ENCODE results near the gene CHIC2. TPM values are rescaled to one million over a fixed set of nuclear protein-coding genes. Genes with fewer than 3 reads are reported as not detected.
A peak's percentile ranks its signal among the peaks of the same experiment; 100 is the strongest.

Gene CHIC2
- total and polyA plus RNA-seq, 2 of the 8 experiments (the other 6 are each of a cell fraction or from before 2014, with no cell fraction given), result 4.5 to 10.9 TPM

GRCh38 chr4:54090804-54091623 is 26.6 kb upstream of the CHIC2 start:
- no peak overlapping the region for H3K27ac ChIP-seq (ENCODE audit: low read depth, low read length)
- no peak overlapping the region for H3K4ac ChIP-seq (replicated peaks; ENCODE audit: insufficient read length, low read depth, low read length)
- no peak overlapping the region for H3K23ac ChIP-seq (ENCODE audit: insufficient read length)
- H4K20me1 ChIP-seq (replicated peaks in 1 of 2; ENCODE audit: control insufficient read depth in 1 of 2, insufficient read depth in 2 of 2, low read length in 2 of 2), result peaks cover 6 to 10% of the 10 kb centered on the region in 2 experiments
- peak overlapping the region; percentile 1; the same call in 1 of the 2 replicates for H2AK5ac ChIP-seq (ENCODE audit: low read depth, low read length)
- no peaks in the 10 kb centered on the region for H3K36me3 ChIP-seq (ENCODE audit: control insufficient read depth in 2 of 4, insufficient read depth in 4 of 4, low read length in 3 of 4)
- peaks cover 6% of the 10 kb centered on the region; the same call in 1 of the 2 replicates for H3K23me2 ChIP-seq (ENCODE audit: low read depth, low read length)
- no peak overlapping the region for H4K91ac ChIP-seq (replicated peaks; ENCODE audit: insufficient read length, low read length)
- no peak overlapping the region for H2BK120ac ChIP-seq (replicated peaks; ENCODE audit: low read depth, low read length)
- peak overlapping the region; percentile 24 to 60 (median 32); a peak in 4 of 8 replicates for H3K4me3 ChIP-seq (ENCODE audit: extremely low read depth in 1 of 4, insufficient read depth in 2 of 4, low read depth in 3 of 4, low read length in 4 of 4)
- 17% methylated on average over 27 of the region's 27 CpGs; no CpG with 5 or more reads in 1 of the 2 experiments for WGBS, 2 experiments (ENCODE audit: extremely low coverage in 1 of 2, insufficient coverage in 1 of 2, insufficient read length in 1 of 2, insufficient replicate concordance in 2 of 2, low coverage in 1 of 2, low lambda C conversion rate in 2 of 2, missing lambda C conversion rate in 1 of 2)
- no peak overlapping the region; the same call in 1 of the 2 replicates for H2BK5ac ChIP-seq (ENCODE audit: low read depth, low read length)
- DNase-seq (ENCODE audit: low read depth in 1 of 2, low spot score in 2 of 2), result no peak
- no peak for FAIRE-seq
- peak overlapping the region; percentile 27; the same call in 1 of the 2 replicates for H2BK12ac ChIP-seq (ENCODE audit: low read depth, low read length)
- H3K27me3 ChIP-seq (replicated peaks in 1 of 4; ENCODE audit: control insufficient read depth in 3 of 4, extremely low read depth in 1 of 4, insufficient read depth in 3 of 4, low read length in 3 of 4), result peaks cover 42 to 64% (median 58%) of the 10 kb centered on the region in 4 experiments
- ChIA-PET POLR2A (ENCODE audit: partially characterized antibody) (interaction anchor here (1.1 kb wide), 1 partner anchor 136 kb away, joined by 3 read pairs; no protein-coding TSS in a partner anchor), CTCF (ENCODE audit: partially characterized antibody) (interaction anchor here (0.9 to 9.8 kb wide), 4 partner anchors 16 to 161 kb away, joined by 3 to 62 read pairs (median 5); no protein-coding TSS in a partner anchor)
- peaks cover 16 to 30% (median 18%) of the 10 kb centered on the region in 4 experiments for H3K4me1 ChIP-seq (replicated peaks in 1 of 4; ENCODE audit: control insufficient read depth in 3 of 4, insufficient read depth in 4 of 4, low read length in 3 of 4)
- no peak overlapping the region for H3K9ac ChIP-seq (replicated peaks in 1 of 4; ENCODE audit: extremely low read depth in 1 of 4, low read depth in 3 of 4, low read length in 3 of 4)
- H2AFZ ChIP-seq (ENCODE audit: low read length), result no peak overlapping the region
- no peaks in the 10 kb centered on the region for H3K9me3 ChIP-seq (ENCODE audit: insufficient read depth in 2 of 2, low read depth in 1 of 2, low read length in 1 of 2)
- H3K79me1 ChIP-seq (ENCODE audit: low read depth, low read length), result no peaks in the 10 kb centered on the region
- H3K18ac ChIP-seq (ENCODE audit: extremely low read depth, low read length), result no peak overlapping the region
- no peaks in the 10 kb centered on the region for H3K79me2 ChIP-seq (ENCODE audit: control insufficient read depth in 1 of 2, insufficient read depth in 2 of 2, low read length in 2 of 2)
- no peak overlapping the region for H3K56ac ChIP-seq (replicated peaks; ENCODE audit: insufficient read length, low read depth, low read length)
- H2BK20ac ChIP-seq (ENCODE audit: low read length), result 0 out of 2 replicates have a peak overlapping the region, but pooled peaks have one; percentile 8
- H4K8ac ChIP-seq (ENCODE audit: extremely low read depth, insufficient read depth, low read length), result peak overlapping the region; percentile 6; the same call in 1 of the 2 replicates
- H3K4me2 ChIP-seq (ENCODE audit: insufficient read depth in 1 of 2, low read depth in 2 of 2, low read length in 2 of 2), result peak overlapping the region; percentile 96 to 98
- H4K5ac ChIP-seq (ENCODE audit: insufficient read length, low read depth, low read length), result no peak overlapping the region
- TF ChIP-seq HDAC2 (IDR thresholded peaks at IDR 0.05; ENCODE audit: borderline replicate concordance in 1 of 2, low read depth in 2 of 2, low read length in 2 of 2), result 0 out of 4 replicates have a peak, but pooled peaks of 1 of the 2 experiments have one; percentile 36
- TF ChIP-seq SUZ12 (IDR thresholded peaks at IDR 0.05; ENCODE audit: low read length), result peak; percentile 21; the same call in 1 of the 2 replicates
- no peak for TF ChIP-seq PHF8 (conservative IDR thresholded peaks at IDR 0.05; ENCODE audit: low read depth, low read length)
- peak; percentile 32 for TF ChIP-seq KDM4A (IDR thresholded peaks at IDR 0.05; ENCODE audit: low read depth, low read length, severe bottlenecking)
- H3K14ac ChIP-seq (ENCODE audit: insufficient read length), result no peak overlapping the region
- H2BK15ac ChIP-seq (ENCODE audit: low read length), result no peak overlapping the region

Data from H1 (cell line).